H1 (cell line): ENCODE results near the gene ADCY9. TPM values are rescaled to one million over a fixed set of nuclear protein-coding genes. Genes with fewer than 3 reads are reported as not detected.

Experiments used
- CTCF ChIA-PET: fragments of 300-600 bp; sonication (Branson Sonifier 250); formaldehyde crosslinking; loops from one replicate; lab custom pipeline; 2021; ENCODE audit not compliant: partially characterized antibody; lab: Charles Lee
- POLR2A ChIA-PET: fragments of 300-600 bp; sonication (Branson Sonifier 250); formaldehyde crosslinking; loops from one replicate; lab custom pipeline; 2021; ENCODE audit warnings: inconsistent platforms; ENCODE audit not compliant: partially characterized antibody; lab: Charles Lee
- DNase-seq, 2 experiments: peaks; one replicate each; pipeline versions ENCODE4 v3.0.0 to v3.0.0-alpha.2; 2010 to 2022; ENCODE audit warnings: low spot score in 2 of 2, low read depth in 1 of 2, mixed read lengths in 1 of 2
- FAIRE-seq: peaks from 2 replicates; lab custom pipeline; 2011; peaks lifted over from hg19 to GRCh38; lab: Jason Lieb, UNC
- H2AFZ ChIP-seq: 2 replicates; pipeline ENCODE4 v1.8.1; 2012; ENCODE audit warnings: low read length, inconsistent platforms
- H2AK5ac ChIP-seq: 2 replicates; pipeline ENCODE4 v1.6.1; 2013; ENCODE audit warnings: low read depth, low read length
- H2BK120ac ChIP-seq: replicated peaks from 2 replicates; pipeline ENCODE3; 2013; ENCODE audit warnings: low read depth, low read length, inconsistent platforms
- H2BK12ac ChIP-seq: 2 replicates; pipeline ENCODE4 v1.6.1; 2013; ENCODE audit warnings: low read depth, low read length
- H2BK15ac ChIP-seq: 2 replicates; pipeline ENCODE4 v1.6.1; 2013; ENCODE audit warnings: low read length
- H2BK20ac ChIP-seq: 2 replicates; pipeline ENCODE4 v1.6.1; 2013; ENCODE audit warnings: low read length
- H2BK5ac ChIP-seq: 2 replicates; pipeline ENCODE4 v1.6.1; 2013; ENCODE audit warnings: low read depth, low read length
- H3K14ac ChIP-seq: 2 replicates; pipeline ENCODE4 v1.6.1; 2013; ENCODE audit warnings: inconsistent platforms; ENCODE audit not compliant: insufficient read length
- H3K18ac ChIP-seq: 2 replicates; pipeline ENCODE4 v1.6.1; 2013; ENCODE audit warnings: low read length; ENCODE audit errors: extremely low read depth
- H3K23ac ChIP-seq: 2 replicates; pipeline ENCODE4 v1.6.1; 2013; ENCODE audit warnings: inconsistent platforms; ENCODE audit not compliant: insufficient read length
- H3K23me2 ChIP-seq: 2 replicates; pipeline ENCODE4 v1.6.1; 2013; ENCODE audit warnings: low read depth, low read length
- H3K27ac ChIP-seq: 2 replicates; pipeline ENCODE4 v1.6.1; 2011; ENCODE audit warnings: low read depth, low read length, inconsistent platforms
- H3K27me3 ChIP-seq, 4 experiments: replicated peaks in 1 of 4; 1 replicate in 1 of 4; 2 replicates in 3 of 4; pipeline versions ENCODE4 v1.6.1 to v1.8.1; 2011 to 2013; ENCODE audit warnings: low read length in 3 of 4, mild to moderate bottlenecking in 3 of 4, inconsistent platforms in 2 of 4, mixed read lengths in 2 of 4, moderate library complexity in 1 of 4; ENCODE audit not compliant: control insufficient read depth in 3 of 4, insufficient read depth in 3 of 4; ENCODE audit errors: extremely low read depth in 1 of 4
- H3K36me3 ChIP-seq, 4 experiments: 2 replicates each; pipeline versions ENCODE4 v1.6.1 to v1.8.1; 2011 to 2013; ENCODE audit warnings: mild to moderate bottlenecking in 4 of 4, low read length in 3 of 4, moderate library complexity in 2 of 4, control low read depth in 1 of 4, inconsistent platforms in 1 of 4; ENCODE audit not compliant: insufficient read depth in 4 of 4, control insufficient read depth in 2 of 4
- H3K4ac ChIP-seq: replicated peaks from 2 replicates; pipeline ENCODE3; 2013; ENCODE audit warnings: low read length, low read depth, mixed read lengths, inconsistent platforms; ENCODE audit not compliant: insufficient read length
- H3K4me1 ChIP-seq, 4 experiments: replicated peaks in 1 of 4; 1 replicate in 1 of 4; 2 replicates in 3 of 4; pipeline versions ENCODE4 v1.6.1 to v1.8.1; 2011 to 2013; ENCODE audit warnings: low read length in 3 of 4, inconsistent platforms in 2 of 4, mixed read lengths in 1 of 4; ENCODE audit not compliant: insufficient read depth in 4 of 4, control insufficient read depth in 3 of 4
- H3K4me2 ChIP-seq, 2 experiments: 2 replicates each; pipeline versions ENCODE4 v1.6.1 to v1.8.1; 2011 to 2013; ENCODE audit warnings: low read depth in 2 of 2, low read length in 2 of 2, control low read depth in 1 of 2, inconsistent platforms in 1 of 2, mild to moderate bottlenecking in 1 of 2; ENCODE audit not compliant: insufficient read depth in 1 of 2
- H3K4me3 ChIP-seq, 4 experiments: fragments of 200-600, 300-600 bp in 1 of 4; sonication (generic), shearing (Covaris generic), sonication (Bioruptor Twin) in 1 of 4; 2 replicates each; pipeline versions ENCODE4 v1.5.1 to v1.8.1; 2011 to 2016; ENCODE audit warnings: low read length in 4 of 4, low read depth in 3 of 4, control low read depth in 2 of 4, inconsistent platforms in 2 of 4, mild to moderate bottlenecking in 2 of 4, mixed read lengths in 1 of 4, moderate library complexity in 1 of 4; ENCODE audit not compliant: insufficient read depth in 2 of 4; ENCODE audit errors: extremely low read depth in 1 of 4
- H3K56ac ChIP-seq: replicated peaks from 2 replicates; pipeline ENCODE3; 2013; ENCODE audit warnings: low read depth, mild to moderate bottlenecking, mixed read lengths, low read length, inconsistent platforms; ENCODE audit not compliant: insufficient read length
- H3K79me1 ChIP-seq: 2 replicates; pipeline ENCODE4 v1.6.1; 2013; ENCODE audit warnings: low read depth, low read length, control low read depth
- H3K79me2 ChIP-seq, 2 experiments: 2 replicates each; pipeline versions ENCODE4 v1.6.1 to v1.8.1; 2012 to 2013; ENCODE audit warnings: low read length in 2 of 2, mild to moderate bottlenecking in 2 of 2, inconsistent platforms in 1 of 2; ENCODE audit not compliant: insufficient read depth in 2 of 2, control insufficient read depth in 1 of 2
- H3K9ac ChIP-seq, 4 experiments: replicated peaks in 1 of 4; 1 replicate in 1 of 4; 2 replicates in 3 of 4; pipeline versions ENCODE4 v1.6.1 to v1.8.1; 2011 to 2013; ENCODE audit warnings: low read depth in 3 of 4, low read length in 3 of 4, control low read depth in 2 of 4, mild to moderate bottlenecking in 2 of 4, moderate library complexity in 2 of 4, inconsistent platforms in 1 of 4; ENCODE audit errors: extremely low read depth in 1 of 4
- H3K9me3 ChIP-seq, 2 experiments: 2 replicates each; pipeline versions ENCODE4 v1.6.1 to v1.8.1; 2012 to 2013; ENCODE audit warnings: mild to moderate bottlenecking in 2 of 2, moderate library complexity in 2 of 2, control low read depth in 1 of 2, inconsistent platforms in 1 of 2, low read depth in 1 of 2, low read length in 1 of 2, mixed read lengths in 1 of 2; ENCODE audit not compliant: insufficient read depth in 2 of 2
- H4K20me1 ChIP-seq, 2 experiments: replicated peaks in 1 of 2; 2 replicates each; pipeline versions ENCODE3 to v1.8.1; 2011 to 2013; ENCODE audit warnings: inconsistent platforms in 2 of 2, low read length in 2 of 2, mild to moderate bottlenecking in 1 of 2; ENCODE audit not compliant: insufficient read depth in 2 of 2, control insufficient read depth in 1 of 2
- H4K5ac ChIP-seq: 2 replicates; pipeline ENCODE4 v1.6.1; 2013; ENCODE audit warnings: low read length, low read depth, mixed read lengths, inconsistent platforms; ENCODE audit not compliant: insufficient read length
- H4K8ac ChIP-seq: 2 replicates; pipeline ENCODE4 v1.8.0; 2013; ENCODE audit warnings: mild to moderate bottlenecking, moderate library complexity, low read length, inconsistent platforms; ENCODE audit not compliant: insufficient read depth; ENCODE audit errors: extremely low read depth
- H4K91ac ChIP-seq: replicated peaks from 2 replicates; pipeline ENCODE3; 2013; ENCODE audit warnings: low read length, mixed read lengths, inconsistent platforms; ENCODE audit not compliant: insufficient read length
- SP4 ChIP-seq: IDR thresholded peaks from 2 replicates; pipeline ENCODE4 v1.6.1; 2012; ENCODE audit warnings: low read length, inconsistent platforms
- WGBS, 2 experiments: shearing (Covaris generic) in 1 of 2; methylation state at CpG; one replicate each; pipeline versions ENCODE4 v1.1.6 to v1.1.7; 2013 to 2015; ENCODE audit warnings: low lambda C conversion rate in 2 of 2, mixed read lengths in 2 of 2, inconsistent platforms in 1 of 2, low coverage in 1 of 2, missing lambda C conversion rate in 1 of 2; ENCODE audit not compliant: insufficient replicate concordance in 2 of 2, insufficient coverage in 1 of 2, insufficient read length in 1 of 2; ENCODE audit errors: extremely low coverage in 1 of 2, missing lambda C conversion rate in 1 of 2; 5-methylcytosine and 5-hydroxymethylcytosine counted together
- polyA plus RNA-seq, 7 experiments: library from polyadenylated mRNA; depleted of rRNA in 3 of 7; stranded (reverse) in 5 of 7; unstranded in 2 of 7; fragments of >200 nt in 5 of 7; fragments of 200-250 nt in 2 of 7; gene quantifications; 1 replicate in 5 of 7; 2 replicates in 1 of 7; 4 replicates in 1 of 7; pipeline versions ENCODE4 v1.2.1 to v1.2.3, GENCODE V29; 2011 to 2013; ENCODE audit warnings: missing spikeins in 2 of 7, mixed read lengths in 2 of 7
- total RNA-seq: library from RNA; stranded (reverse); fragmentation: NEBNext Ultra II Directional; extraction: Animal tissue kit (Norgen Biotek cat#: 25700); gene quantifications from 2 replicates; pipeline ENCODE4 v1.2.1, GENCODE V29; 2021

Gene ADCY9
- total and polyA plus RNA-seq, 2 of the 8 experiments (the other 6 are each of a cell fraction or from before 2014, with no cell fraction given) = 5.4 to 13.1 TPM

DNA sequence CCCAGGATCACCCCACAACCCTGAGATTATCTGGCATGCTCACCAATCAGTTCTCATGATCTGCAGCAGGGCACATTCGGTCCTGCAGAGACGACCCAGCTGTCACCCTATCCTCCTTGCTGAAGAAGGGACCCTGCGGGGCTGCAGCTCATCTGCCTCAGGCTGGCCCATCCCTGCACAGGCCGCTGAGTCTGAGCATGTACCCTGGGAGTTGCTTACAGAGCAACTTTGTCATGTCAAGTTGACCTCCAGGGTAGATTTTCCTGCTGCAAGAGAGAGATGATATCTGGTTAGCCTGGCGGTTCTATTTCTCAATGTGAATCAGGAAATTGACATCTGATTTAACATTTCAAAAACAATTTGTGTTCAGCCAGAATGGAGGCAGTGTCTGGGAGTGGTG is 36.0 kb upstream of the ADCY9 start:
- Histone ChIP-seq H4K91ac (no peak overlapping the region), H4K20me1 (no peaks in the 10 kb centered on the region), H3K56ac (no peak overlapping the region), H3K79me2 (no peaks in the 10 kb centered on the region), H3K9me3 (no peaks in the 10 kb centered on the region), H2AK5ac (no peak overlapping the region), H2BK120ac (no peak overlapping the region), H3K9ac (no peak overlapping the region), H3K4me2 (no peak overlapping the region), H3K4ac (no peak overlapping the region), H3K27ac (no peak overlapping the region), H3K4me3 (no peak overlapping the region), H3K23ac (no peak overlapping the region)
- POLR2A ChIA-PET = no interaction called here
- CTCF ChIA-PET = interaction anchor here (1.8 kb wide), 1 partner anchor 170 kb away, joined by 5 read pairs; no protein-coding TSS in a partner anchor
- TF ChIP-seq SP4 = no peak
- TF ChIP-seq, all 59 proteins: peak for 0
- 91% methylated on average over 5 of the region's 5 CpGs; no CpG with 5 or more reads in 1 of the 2 experiments for WGBS, 2 experiments
- Histone ChIP-seq H4K8ac (peak overlapping the region; percentile 31; the same call in 1 of the 2 replicates), H3K27me3 (no peaks in the 10 kb centered on the region), H3K79me1 (no peaks in the 10 kb centered on the region; the same call in 1 of the 2 replicates), H2BK15ac (no peak overlapping the region), H2BK12ac (no peak overlapping the region), H3K14ac (no peak overlapping the region), H2BK5ac (no peak overlapping the region), H3K18ac (no peak overlapping the region), H2BK20ac (no peak overlapping the region), H2AFZ (no peak overlapping the region), H4K5ac (no peak overlapping the region), H3K36me3 (no peaks in the 10 kb centered on the region), H3K23me2 (no peaks in the 10 kb centered on the region), H3K4me1 (no peaks in the 10 kb centered on the region; a peak in 1 of 7 replicates)
- no peak for DNase-seq
- FAIRE-seq = no peak
